NCI-H524 treated with DMSO at 0.1 percent for 48 hours (cell line): ENCODE data around the gene TMEM239.

Source experiments
- DNase-seq: peaks from one replicate; lab custom pipeline; 2025; lab: John Stamatoyannopoulos, UW

The TMEM239 gene

GRCh38 chr20:2849529-2849928 is 33.4 kb downstream of the TMEM239 start:
- DNase-seq, result no peak

- no peak for DNase-seq
These were observed 34.9 kb downstream of the TMEM239 start for GRCh38 chr20:2851086-2851485.

- DNase-seq, result no peak
These were observed 42.4 kb downstream of the TMEM239 start for GRCh38 chr20:2858591-2858990.

DNA sequence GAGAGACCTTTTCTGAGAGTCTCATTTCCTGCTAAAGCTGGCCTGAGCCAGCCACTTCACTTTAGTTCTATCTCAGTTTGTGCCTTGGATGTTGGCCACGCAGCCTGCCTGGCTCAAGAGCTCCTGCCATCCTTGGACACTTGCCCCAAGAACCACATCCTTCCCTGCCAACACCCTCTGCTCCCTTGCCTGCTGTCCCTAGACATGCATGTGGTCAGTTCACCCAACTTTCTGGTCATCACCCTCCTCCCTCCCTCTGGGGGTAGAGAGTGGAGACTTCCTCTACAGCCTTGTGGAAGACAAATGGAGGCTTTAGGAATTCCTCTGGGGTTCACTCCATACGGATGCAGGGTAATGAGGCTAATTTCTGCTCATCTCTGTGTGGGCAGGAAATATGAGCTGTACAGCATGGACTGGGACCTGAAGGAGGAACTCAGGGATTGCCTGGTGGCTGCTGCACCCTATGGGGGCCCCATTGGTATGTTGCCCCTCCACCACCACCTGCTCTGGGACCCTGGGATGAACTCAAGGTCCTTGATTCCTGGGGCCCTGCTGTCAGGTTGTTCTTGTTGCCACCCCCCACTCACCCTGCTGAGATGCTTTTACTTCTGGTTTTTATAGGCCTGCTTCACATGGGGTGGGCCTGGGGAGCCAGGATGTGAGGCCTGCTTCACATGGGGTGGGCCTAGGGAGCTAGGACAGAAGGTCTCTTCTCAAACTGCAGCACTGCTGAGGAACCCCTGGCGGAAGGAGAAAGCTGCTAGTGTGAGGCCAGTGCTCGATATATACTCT is 43.4 kb downstream of the TMEM239 start:
- no peak for DNase-seq

GRCh38 chr20:2864626-2865025 is 48.5 kb downstream of the TMEM239 start:
- no peak for DNase-seq

DNA sequence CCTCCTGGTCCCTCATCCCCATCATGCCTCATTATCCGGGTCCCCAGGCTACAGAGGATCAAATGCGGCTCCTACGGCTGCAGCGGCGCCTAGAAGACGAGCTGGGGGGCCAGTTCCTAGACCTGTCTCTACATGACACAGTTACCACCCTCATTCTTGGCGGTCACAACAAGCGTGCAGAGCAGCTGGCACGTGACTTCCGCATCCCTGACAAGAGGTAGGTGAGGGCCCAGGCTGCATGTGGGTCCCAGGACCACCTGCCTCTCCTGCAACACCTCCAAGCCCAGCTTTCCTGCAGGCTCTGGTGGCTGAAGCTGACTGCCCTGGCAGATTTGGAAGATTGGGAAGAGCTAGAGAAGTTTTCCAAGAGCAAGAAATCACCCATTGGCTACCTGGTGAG is 48.9 kb downstream of the TMEM239 start:
- DNase-seq, result no peak

GRCh38 chr20:2865630-2866029 is 49.5 kb downstream of the TMEM239 start:
- DNase-seq, result no peak

DNA sequence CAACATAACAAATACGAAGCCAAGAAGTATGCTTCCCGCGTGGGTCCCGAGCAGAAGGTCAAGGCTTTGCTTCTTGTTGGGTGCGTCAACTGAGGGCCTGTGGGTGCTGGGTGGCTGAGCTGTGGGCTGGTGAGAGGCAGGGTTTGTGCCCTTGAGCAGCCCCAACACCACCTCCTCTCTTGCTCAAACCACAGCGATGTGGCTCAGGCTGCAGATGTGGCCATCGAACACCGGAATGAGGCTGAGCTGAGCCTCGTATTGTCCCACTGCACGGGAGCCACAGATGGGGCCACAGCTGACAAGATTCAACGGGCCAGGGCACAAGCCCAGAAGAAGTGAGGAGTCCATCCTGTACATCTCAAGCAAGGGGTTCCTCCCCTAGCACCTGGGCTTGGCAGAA is 50.1 kb downstream of the TMEM239 start:
- no peak for DNase-seq

GRCh38 chr20:2867081-2867864 is 51.1 kb downstream of the TMEM239 start:
- DNase-seq, result no peak
